GM19452 (cell line): ENCODE results near the gene FAHD2A.
"Not testable (repeated sequence)": the region's sequence is repeated elsewhere in the genome, so short reads cannot be mapped to it uniquely, and the experiment has no call there.

ENCODE experiments used
- ATAC-seq: cut with Tn5 transposase; IDR thresholded peaks from one replicate; pipeline ENCODE4 v1.9.1; 2021; ENCODE audit not compliant: unreplicated experiment

Gene FAHD2A

GRCh38 chr2:95389245-95390119 is 13.0 kb upstream of the FAHD2A start:
- peak; percentile 75 for ATAC-seq

GRCh38 chr2:95390272-95390880 is 12.1 kb upstream of the FAHD2A start:
- no peak for ATAC-seq

GRCh38 chr2:95390881-95391321 is 11.6 kb upstream of the FAHD2A start:
- ATAC-seq = no peak

GRCh38 chr2:95391641-95392310 is 10.7 kb upstream of the FAHD2A start:
- no peak for ATAC-seq

- ATAC-seq = no peak
These were observed 10.2 kb upstream of the FAHD2A start for GRCh38 chr2:95392320-95392719.

- ATAC-seq = no peak
These were observed 9.6 kb upstream of the FAHD2A start for GRCh38 chr2:95392730-95393455.

- ATAC-seq = no peak
These were observed 8.6 kb upstream of the FAHD2A start for GRCh38 chr2:95393901-95394300.

GRCh38 chr2:95399061-95399460 is 3.4 kb upstream of the FAHD2A start:
- no peak for ATAC-seq

- no peak for ATAC-seq
These were observed 1.0 kb upstream of the FAHD2A start for GRCh38 chr2:95401480-95401879.

GRCh38 chr2:95402004-95402369 is 521 bp upstream of the FAHD2A start:
- ATAC-seq = peak; percentile 7

GRCh38 chr2:95403204-95403721 is 755 bp downstream of the FAHD2A start:
- peak; percentile 19 for ATAC-seq

GRCh38 chr2:95403824-95404223 is 1.3 kb downstream of the FAHD2A start:
- not testable (repeated sequence) for ATAC-seq

GRCh38 chr2:95404676-95405075 is 2.2 kb downstream of the FAHD2A start:
- ATAC-seq = not testable (repeated sequence)

- not testable (repeated sequence) for ATAC-seq
These were observed 8.7 kb downstream of the FAHD2A start for GRCh38 chr2:95411239-95411638.

GRCh38 chr2:95414015-95414594 is 11.6 kb downstream of the FAHD2A start:
- ATAC-seq = not testable (repeated sequence)

GRCh38 chr2:95415138-95415537 is 12.6 kb downstream of the FAHD2A start:
- ATAC-seq = not testable (repeated sequence)

GRCh38 chr2:95415561-95415960 is 13.1 kb downstream of the FAHD2A start:
- not testable (repeated sequence) for ATAC-seq

- ATAC-seq = not testable (repeated sequence)
These were observed 24.8 kb downstream of the FAHD2A start for GRCh38 chr2:95427196-95427867.

GRCh38 chr2:95429748-95430467 is 27.4 kb downstream of the FAHD2A start:
- not testable (repeated sequence) for ATAC-seq
